ENCODE results near the gene ATP8A1.

- no peak for TF ChIP-seq POLR2A (IDR thresholded peaks at IDR 0.05; ENCODE audit: extremely low read depth, insufficient read length)
- TF ChIP-seq CTCF (IDR thresholded peaks at IDR 0.05; ENCODE audit: low read depth, low read length): no peak
These were observed 56.3 kb downstream of the ATP8A1 start for GRCh38 chr4:42600578-42600977.

Measured in NB4 (cell line).